Kidney (tissue), 14 donors: ENCODE data around the gene CRTC1. TPM values are rescaled to one million over a fixed set of nuclear protein-coding genes. Genes with fewer than 3 reads are reported as not detected.

ENCODE experiments used
- DNase-seq, 5 donors: peaks; one replicate each; pipeline ENCODE4 v3.0.0-alpha.2; 2013 to 2020
- FAIRE-seq: peaks from 2 replicates; lab custom pipeline; 2012; peaks lifted over from hg19 to GRCh38; lab: Jason Lieb, UNC
- H3K27ac ChIP-seq, 2 donors: one replicate each; pipeline ENCODE4 v1.7.0; 2013; ENCODE audit warnings: low read depth in 2 of 2, low read length in 2 of 2, inconsistent platforms in 1 of 2
- H3K27me3 ChIP-seq: one replicate; pipeline ENCODE4 v1.7.1; 2013; ENCODE audit warnings: low read length, inconsistent platforms; ENCODE audit not compliant: control insufficient read depth, insufficient read depth
- H3K36me3 ChIP-seq, 3 donors: one replicate each; pipeline versions ENCODE4 v1.7.0 to v1.7.1; 2013; ENCODE audit warnings: low read length in 3 of 3, control low read depth in 1 of 3, inconsistent platforms in 1 of 3; ENCODE audit not compliant: insufficient read depth in 3 of 3, control insufficient read depth in 2 of 3
- H3K4me1 ChIP-seq, 3 donors: one replicate each; pipeline versions ENCODE4 v1.7.0 to v1.7.1; 2013; ENCODE audit warnings: low read length in 3 of 3, inconsistent platforms in 1 of 3, low read depth in 1 of 3; ENCODE audit not compliant: control insufficient read depth in 2 of 3, insufficient read depth in 2 of 3
- H3K4me3 ChIP-seq, 3 donors: one replicate each; pipeline versions ENCODE4 v1.7.0 to v1.8.1; 2013; ENCODE audit warnings: low read length in 3 of 3, control low read depth in 1 of 3, inconsistent platforms in 1 of 3
- H3K9ac ChIP-seq, 3 donors: one replicate each; pipeline versions ENCODE4 v1.7.0 to v1.7.1; 2013; ENCODE audit warnings: low read length in 3 of 3, control low read depth in 1 of 3, inconsistent platforms in 1 of 3
- H3K9me3 ChIP-seq, 3 donors: one replicate each; pipeline versions ENCODE4 v1.7.0 to v1.7.1; 2013; ENCODE audit warnings: low read length in 3 of 3, control low read depth in 1 of 3, inconsistent platforms in 1 of 3; ENCODE audit not compliant: control insufficient read depth in 2 of 3, insufficient read depth in 1 of 3
- CTCF ChIP-seq: IDR thresholded peaks from 3 replicates; pipeline ENCODE4 v1.5.1; 2012; ENCODE audit warnings: mild to moderate bottlenecking, moderate library complexity, borderline replicate concordance; ENCODE audit not compliant: insufficient read depth; ENCODE audit errors: extremely low read depth
- intact Hi-C: fragments of 100-400 bp; cut with DNase I; formaldehyde crosslinking; loops from one replicate; pipeline ENCODE4 v1.11.1; 2022
- polyA plus RNA-seq: library from polyadenylated mRNA; stranded (reverse); fragments of 350-450 nt; fragmentation: Illumina TruSeq; extraction: RNeasy Lipid Tissue Mini Kit (QIAGEN cat#74804); gene quantifications from one replicate; pipeline ENCODE4 v1.2.3, GENCODE V29; 2014; ENCODE audit warnings: low read depth, low replicate concordance; ENCODE audit not compliant: insufficient read depth
- total RNA-seq: library from RNA; stranded (reverse); fragmentation: NEBNext Ultra II Directional; extraction: Animal tissue kit (Norgen Biotek cat#: 25700); gene quantifications from one replicate; pipeline ENCODE4 v1.2.1, GENCODE V29; 2021
- donor health status: control.
- donor health status: control.
- donor health status: control.
- donor health status: control.
- donor health status: control.
- donor health status: DM: yes; HTN: yes; CAD: no.
- donor health status: Normal renal cell carcinoma (clear cell type).

The CRTC1 gene
- total and polyA plus RNA-seq, 2 donors from 2014 or later = 10.9 to 26.8 TPM

GRCh38 chr19:18741124-18742121 lies 57.9 kb downstream of the CRTC1 start:
- Histone ChIP-seq H3K4me1 (peaks cover 3 to 38% (median 29%) of the 10 kb centered on the region in 3 donors), H3K9ac (peak overlapping the region in 1 of 3 donors; percentile 29), H3K27me3 (no peaks in the 10 kb centered on the region), H3K27ac (peak overlapping the region; percentile 83 to 92), H3K4me3 (no peak overlapping the region), H3K36me3 (no peaks in the 10 kb centered on the region), H3K9me3 (no peaks in the 10 kb centered on the region)
- intact Hi-C loops = no loop called here
- no peak for FAIRE-seq
- TF ChIP-seq CTCF = no peak
- peak; percentile 78 to 96 (median 79) for DNase-seq

- no peak overlapping the region for H3K4me3 ChIP-seq
- DNase-seq (no peak), FAIRE-seq (no peak)
- no peak for TF ChIP-seq CTCF
- peaks cover 2 to 33% (median 24%) of the 10 kb centered on the region in 3 donors for H3K4me1 ChIP-seq
- H3K9me3 ChIP-seq = no peaks in the 10 kb centered on the region
- peak overlapping the region; percentile 83 for H3K27ac ChIP-seq
- no peaks in the 10 kb centered on the region for H3K27me3 ChIP-seq
- no peak overlapping the region for H3K9ac ChIP-seq
- intact Hi-C loops = no loop called here
- H3K36me3 ChIP-seq = no peaks in the 10 kb centered on the region
These were observed 58.8 kb downstream of the CRTC1 start for GRCh38 chr19:18742324-18742723.

GRCh38 chr19:18742838-18743783 lies 59.6 kb downstream of the CRTC1 start:
- FAIRE-seq (no peak), DNase-seq (peak; percentile 74 to 91 (median 85))
- no peak overlapping the region for H3K9ac ChIP-seq
- peak overlapping the region; percentile 32 to 83 for H3K27ac ChIP-seq
- H3K4me1 ChIP-seq = peaks cover 0 to 28% (median 17%) of the 10 kb centered on the region in 3 donors
- no peaks in the 10 kb centered on the region for H3K9me3 ChIP-seq
- TF ChIP-seq CTCF = no peak
- intact Hi-C loops = no loop called here
- no peaks in the 10 kb centered on the region for H3K27me3 ChIP-seq
- no peak overlapping the region for H3K4me3 ChIP-seq
- H3K36me3 ChIP-seq = no peaks in the 10 kb centered on the region
